GM19467 (cell line): ENCODE results near the gene TRIO.

Experiments
- ATAC-seq: cut with Tn5 transposase; IDR thresholded peaks from one replicate; pipeline ENCODE4 v1.9.1; 2021; ENCODE audit warnings: mild to moderate bottlenecking, moderate library complexity; ENCODE audit not compliant: unreplicated experiment

TRIO gene

DNA sequence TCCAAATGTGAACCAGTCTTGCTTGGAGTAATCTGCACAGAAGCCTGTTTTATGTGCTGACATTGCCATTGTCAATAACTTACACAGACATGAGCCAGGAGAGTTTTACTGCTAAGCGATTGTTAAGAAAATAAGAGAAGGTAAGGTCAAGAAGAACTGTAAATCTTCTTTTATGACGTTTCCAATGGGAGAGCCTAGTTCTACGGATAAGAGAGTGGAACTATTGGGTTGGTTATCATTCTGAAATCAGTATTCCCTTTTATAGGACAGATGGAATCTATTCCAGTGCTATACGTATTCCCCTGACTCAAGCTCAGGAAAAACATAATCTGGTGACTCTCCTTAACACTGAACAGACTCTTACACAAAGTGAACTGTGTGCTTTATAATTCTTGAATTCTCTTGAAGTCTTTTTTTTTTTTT lies 300.5 kb downstream of the TRIO start:
- ATAC-seq, result no peak

DNA sequence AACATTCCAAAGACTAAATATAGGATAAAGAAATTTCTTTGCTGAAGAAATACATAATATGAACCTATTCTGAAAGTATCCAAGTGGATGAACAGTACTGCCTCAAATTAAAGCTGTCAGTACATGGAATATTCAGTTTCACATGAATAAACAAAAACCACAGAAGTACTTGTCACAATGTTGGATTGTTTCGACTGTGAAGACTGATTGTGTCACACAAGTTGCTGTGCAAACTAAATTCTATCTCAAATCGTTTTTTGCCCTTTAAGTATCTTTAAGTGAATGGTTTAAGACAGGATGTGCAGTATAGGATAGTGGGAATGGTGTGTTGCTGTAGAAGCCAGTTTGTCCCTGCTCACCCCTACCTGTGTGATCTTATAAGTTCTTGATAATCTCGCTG lies 301.0 kb downstream of the TRIO start:
- no peak for ATAC-seq

GRCh38 chr5:14445013-14445412 lies 301.9 kb downstream of the TRIO start:
- ATAC-seq, result no peak

- no peak for ATAC-seq
Observed at GRCh38 chr5:14445576-14446290, 302.6 kb downstream of the TRIO start.

DNA sequence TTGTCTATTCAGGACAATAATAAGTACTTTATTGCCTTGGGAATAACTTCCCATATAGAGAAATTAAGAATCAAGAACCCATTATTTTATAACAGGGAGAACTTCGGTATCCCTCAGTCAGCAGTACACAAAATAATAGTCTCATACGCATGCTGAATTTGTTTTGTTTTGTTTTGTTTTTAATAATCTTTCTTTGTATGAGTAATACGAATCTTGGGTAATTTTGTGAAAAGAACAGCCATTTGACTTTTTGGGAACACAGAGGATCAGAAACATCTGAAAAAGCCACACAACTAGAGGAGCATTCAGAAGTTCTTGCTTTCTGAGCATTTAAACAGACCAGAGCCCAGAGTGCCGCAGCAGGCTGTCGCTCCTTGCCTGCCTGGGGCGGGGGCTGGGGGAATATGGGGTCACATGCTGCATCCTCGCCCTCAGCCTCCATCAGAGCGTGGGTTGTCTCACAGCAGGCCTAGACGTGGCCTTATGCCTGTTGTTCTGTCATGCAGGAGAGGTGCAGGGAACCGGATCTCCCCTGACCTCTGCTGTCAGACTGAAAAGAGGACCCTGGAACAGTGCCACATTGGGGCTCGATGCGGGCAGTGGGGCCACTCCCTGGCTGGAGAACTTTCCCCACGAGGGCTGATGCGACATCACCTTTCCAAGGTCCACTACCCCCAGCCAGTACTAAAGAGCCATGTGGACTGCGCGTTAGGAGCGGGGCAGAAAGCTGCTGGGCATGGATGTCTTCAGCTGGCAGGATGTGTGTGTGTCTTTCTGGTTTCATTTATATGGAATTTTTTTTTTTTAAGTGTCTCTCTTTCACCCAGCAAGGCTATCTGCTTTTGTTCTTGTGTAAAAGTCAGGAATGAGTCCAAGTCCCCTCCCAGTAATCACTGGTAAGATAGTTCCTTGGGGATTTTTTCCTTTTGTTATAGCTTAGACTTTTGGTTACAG lies 305.1 kb downstream of the TRIO start:
- ATAC-seq, result no peak

DNA sequence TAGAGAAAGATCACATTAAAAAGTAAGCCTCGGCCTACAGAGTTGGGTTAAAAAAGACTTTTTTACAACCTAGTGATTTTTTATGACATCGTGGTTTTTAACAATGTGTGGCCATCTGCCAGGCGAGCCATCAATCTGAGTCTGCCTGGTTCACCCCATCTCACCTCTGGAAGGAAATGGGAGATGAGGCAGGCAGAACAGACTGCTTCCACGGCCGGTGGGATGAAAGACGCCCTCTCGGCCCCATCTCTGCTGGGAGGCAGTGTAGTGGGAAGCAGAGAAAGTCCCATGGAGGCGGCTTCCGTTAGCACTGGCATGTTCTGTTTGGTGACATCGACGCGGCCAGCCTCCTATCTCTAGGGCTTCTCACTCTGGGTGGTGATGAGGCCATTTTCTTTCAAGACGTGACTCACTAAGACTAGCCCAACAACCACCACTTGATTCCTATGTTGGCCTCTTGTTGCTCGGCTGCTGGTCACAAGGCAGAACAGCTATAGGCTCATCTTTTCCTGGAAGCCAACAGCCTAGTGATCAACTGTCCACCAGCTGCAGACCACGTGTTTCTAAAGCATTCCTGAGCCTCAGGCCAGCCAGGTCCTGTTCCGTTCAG lies 306.0 kb downstream of the TRIO start:
- no peak for ATAC-seq

GRCh38 chr5:14450018-14450524 lies 306.9 kb downstream of the TRIO start:
- no peak for ATAC-seq

DNA sequence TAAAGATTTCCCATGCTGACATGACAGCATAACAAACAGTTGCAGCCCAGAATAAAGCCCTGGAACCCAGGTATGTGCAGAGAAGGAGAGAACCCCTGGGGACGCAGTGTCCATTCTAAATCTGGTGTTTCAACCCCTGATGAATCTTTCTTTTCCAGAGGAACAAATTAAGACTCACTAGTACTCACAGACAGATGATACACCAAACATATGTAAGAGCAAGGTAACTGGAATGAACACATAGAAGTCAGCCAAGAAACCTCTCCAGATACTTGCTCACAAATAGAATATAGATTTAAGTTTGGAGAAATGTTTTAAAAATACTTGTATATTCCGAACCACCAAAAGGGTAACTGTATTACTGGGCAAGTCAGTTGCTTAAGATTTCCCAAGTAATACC lies 307.6 kb downstream of the TRIO start:
- ATAC-seq, result no peak

- no peak for ATAC-seq
Observed at GRCh38 chr5:14451871-14452270, 308.7 kb downstream of the TRIO start.

- ATAC-seq, result no peak
Observed at GRCh38 chr5:14452685-14453454, 309.7 kb downstream of the TRIO start.

DNA sequence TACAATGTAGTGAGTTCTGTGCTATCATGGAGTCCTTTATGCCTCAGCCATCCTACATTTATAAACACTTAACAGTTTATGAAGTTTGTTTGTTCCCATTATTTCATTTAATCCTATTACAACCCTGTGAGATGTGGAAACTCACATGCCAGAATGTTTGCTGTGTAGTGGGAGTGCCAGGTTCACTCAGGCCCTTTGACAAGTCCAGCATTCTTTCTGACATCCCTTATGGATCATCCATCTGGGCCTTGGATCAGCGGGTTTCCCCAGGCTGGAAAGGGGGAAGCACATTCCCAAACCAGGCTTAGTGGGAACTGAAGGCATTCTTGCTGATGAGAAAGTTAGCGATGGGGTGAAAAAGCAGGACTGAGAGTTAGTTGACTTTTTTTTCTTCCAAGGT lies 310.3 kb downstream of the TRIO start:
- ATAC-seq, result no peak

DNA sequence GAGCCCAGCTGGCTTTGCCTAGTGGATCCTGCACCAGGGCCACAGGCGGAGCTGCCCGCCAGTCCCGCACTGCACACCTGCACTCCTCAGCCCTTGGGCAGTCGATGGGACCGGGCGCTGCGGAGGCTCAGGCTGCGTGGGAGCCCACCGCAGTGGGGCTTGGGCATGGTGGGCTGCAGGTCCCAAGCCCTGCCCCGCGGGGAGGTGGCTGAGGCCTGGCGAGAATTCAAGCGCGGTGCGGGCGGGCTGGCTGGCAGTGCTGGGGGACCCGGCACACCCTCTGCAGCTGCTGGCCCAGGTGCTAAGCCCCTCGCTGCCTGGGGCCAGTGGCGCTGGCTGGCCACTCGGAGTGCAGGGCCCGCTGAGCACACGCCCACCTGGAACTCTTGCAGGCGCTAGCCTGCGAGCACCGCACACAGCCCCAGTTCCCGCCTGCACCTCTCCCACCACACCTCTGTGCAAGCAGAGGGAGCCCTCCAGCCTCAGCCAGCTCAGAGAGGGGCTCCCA lies 312.7 kb downstream of the TRIO start:
- no peak for ATAC-seq

DNA sequence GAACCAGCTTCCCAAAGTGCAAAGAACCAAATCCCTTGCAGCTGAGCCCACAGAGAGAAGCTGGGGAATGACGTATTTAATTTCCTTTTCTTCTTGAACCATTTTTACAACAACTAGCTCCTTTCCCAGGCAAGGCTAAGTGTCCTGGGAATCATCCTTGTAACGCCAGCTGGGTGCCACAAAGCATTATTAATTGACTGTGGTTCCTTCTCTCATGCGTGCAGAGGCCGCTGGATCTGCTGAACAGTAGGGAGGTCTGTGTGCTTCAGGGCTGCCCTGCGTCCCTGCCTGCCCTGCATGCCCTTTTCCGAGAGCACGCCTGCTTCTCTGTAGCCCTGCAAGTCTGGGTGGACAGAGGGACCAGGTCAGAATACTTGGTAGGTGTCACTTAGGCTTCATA lies 314.3 kb downstream of the TRIO start:
- ATAC-seq, result no peak

DNA sequence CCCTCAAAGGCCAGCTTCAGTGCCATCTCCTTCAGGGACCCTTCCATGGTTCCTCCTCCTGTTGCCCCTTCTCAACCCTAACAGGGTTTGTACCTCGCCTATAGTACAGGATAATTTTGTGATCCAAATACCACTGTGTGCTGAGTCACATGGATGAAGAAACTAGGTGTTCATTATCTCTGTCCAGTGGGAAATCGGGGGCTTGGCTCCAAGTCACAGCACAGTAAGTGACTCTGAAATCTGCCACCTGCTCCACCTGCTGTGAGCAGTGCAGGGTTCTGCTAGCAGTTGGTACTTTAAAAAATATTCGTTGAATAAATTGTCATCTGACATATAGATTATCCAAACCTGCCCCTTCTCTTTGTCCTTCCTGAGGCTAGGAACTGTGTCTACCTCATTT lies 315.3 kb downstream of the TRIO start:
- ATAC-seq, result no peak

- no peak for ATAC-seq
Observed at GRCh38 chr5:14460844-14461398, 317.8 kb downstream of the TRIO start.

GRCh38 chr5:14462681-14463080 lies 319.5 kb downstream of the TRIO start:
- ATAC-seq, result no peak

DNA sequence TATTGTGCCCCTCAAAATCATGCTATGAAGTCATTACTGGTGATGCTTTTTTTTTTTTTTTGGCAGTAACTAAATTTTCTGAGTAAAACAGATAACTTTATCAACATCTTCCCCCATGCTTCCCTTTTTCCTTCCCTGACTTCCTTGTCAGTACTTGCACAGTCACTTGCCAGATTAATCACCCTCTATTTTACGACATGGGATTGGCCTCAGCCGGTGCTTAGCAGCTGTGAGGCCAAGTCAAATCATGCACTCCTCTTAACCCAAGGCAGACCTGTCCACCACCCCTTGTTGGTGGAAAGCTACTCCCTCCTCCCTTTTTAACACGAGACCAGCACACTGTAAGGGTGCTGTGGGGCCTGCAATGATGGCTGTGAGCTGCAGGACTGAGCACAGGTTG lies 320.5 kb downstream of the TRIO start:
- no peak for ATAC-seq

GRCh38 chr5:14464096-14464495 lies 321.0 kb downstream of the TRIO start:
- ATAC-seq, result no peak

DNA sequence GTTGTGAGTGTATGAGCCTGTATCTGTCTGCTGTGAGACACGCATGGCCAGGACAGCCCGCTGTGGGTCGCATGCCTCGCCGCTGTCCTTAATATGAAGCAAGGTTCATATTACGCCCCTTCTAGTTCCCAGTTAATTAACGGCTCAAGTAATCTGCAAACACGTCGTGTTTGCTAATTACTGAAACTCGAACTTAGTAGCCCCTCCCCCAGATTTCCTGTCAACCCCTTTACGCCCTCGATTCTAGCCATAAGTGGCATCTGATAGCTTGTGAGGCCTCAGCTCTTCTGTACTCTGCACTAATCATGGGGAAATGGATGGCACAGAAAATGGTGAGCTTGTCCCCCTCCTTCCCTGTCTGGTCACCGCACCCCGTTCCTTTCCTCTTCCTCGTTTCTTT lies 321.5 kb downstream of the TRIO start:
- no peak for ATAC-seq

DNA sequence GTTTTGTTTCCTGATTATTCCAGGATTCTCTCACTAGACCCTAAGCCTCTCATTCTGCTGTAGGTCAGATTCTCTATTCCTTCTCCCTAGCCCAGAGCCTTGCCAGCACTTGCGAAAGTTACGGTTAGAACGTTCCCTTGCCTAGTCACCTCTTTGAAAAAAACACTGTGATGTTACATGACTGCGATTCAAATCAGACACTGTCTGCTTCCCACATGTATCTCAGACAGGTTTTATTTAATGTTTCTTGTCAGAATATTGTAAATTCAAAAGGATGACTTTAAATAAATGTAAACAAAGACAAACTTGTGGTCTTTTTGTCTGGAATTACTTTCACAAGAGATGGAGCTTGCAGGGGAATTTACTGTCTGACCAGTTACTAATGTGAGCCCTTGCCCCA lies 322.0 kb downstream of the TRIO start:
- no peak for ATAC-seq
